RWPE2 (cell line): Measurements from ENCODE around the gene DSCAM.

Source experiments
- ATAC-seq: fragments of 200-7000 bp; cut with Tn5 transposase; 3 replicates; pipeline ENCODE4 v1.9.1; 2021; ENCODE audit warnings: low read depth
- DNase-seq: peaks from one replicate; pipeline ENCODE4 v3.0.0-alpha.2; 2020; ENCODE audit warnings: low spot score
- H3K27ac ChIP-seq: fragments of 450-650 bp; 2 replicates; pipeline ENCODE4 v1.5.1; 2017; ENCODE audit warnings: mild to moderate bottlenecking; ENCODE audit not compliant: poor library complexity, severe bottlenecking
- H3K27me3 ChIP-seq: fragments of 250-450 bp; sonication (Bioruptor Pico); 2 replicates; pipeline ENCODE4 v1.5.1; 2021; ENCODE audit warnings: mild to moderate bottlenecking, moderate library complexity; ENCODE audit not compliant: insufficient read depth, poor library complexity, severe bottlenecking
- H3K36me3 ChIP-seq: fragments of 250-450 bp; sonication (Bioruptor Pico); 2 replicates; pipeline ENCODE4 v1.5.1; 2020; ENCODE audit warnings: low read depth, mild to moderate bottlenecking, moderate library complexity
- H3K4me1 ChIP-seq: fragments of 250-450 bp; sonication (Bioruptor Pico); 2 replicates; pipeline ENCODE4 v1.5.1; 2021; ENCODE audit warnings: mild to moderate bottlenecking, moderate library complexity; ENCODE audit not compliant: insufficient read depth, poor library complexity, severe bottlenecking
- H3K4me3 ChIP-seq: fragments of 250-450 bp; sonication (Bioruptor Pico); 2 replicates; pipeline ENCODE4 v1.5.1; 2021; ENCODE audit warnings: mild to moderate bottlenecking, moderate library complexity; ENCODE audit not compliant: severe bottlenecking
- H3K9me3 ChIP-seq: fragments of 250-450 bp; sonication (Bioruptor Pico); 2 replicates; pipeline ENCODE4 v1.5.1; 2021; ENCODE audit warnings: mild to moderate bottlenecking, moderate library complexity; ENCODE audit not compliant: severe bottlenecking
- CTCF ChIP-seq: fragments of 450-650 bp; IDR thresholded peaks from one replicate; pipeline ENCODE4 v1.5.1; 2017; ENCODE audit warnings: mild to moderate bottlenecking, moderate library complexity; ENCODE audit not compliant: poor library complexity, severe bottlenecking

Gene DSCAM

GRCh38 chr21:40707656-40708244 lies 139.2 kb downstream of the DSCAM start:
- no peaks in the 10 kb centered on the region for H3K9me3 ChIP-seq
- DNase-seq (no peak), ATAC-seq (no peak)
- TF ChIP-seq CTCF: no peak
- H3K4me1 ChIP-seq: peaks cover 13% of the 10 kb centered on the region
- no peak overlapping the region for H3K27ac ChIP-seq
- H3K27me3 ChIP-seq: no peaks in the 10 kb centered on the region
- H3K36me3 ChIP-seq: no peaks in the 10 kb centered on the region
- no peak overlapping the region for H3K4me3 ChIP-seq

GRCh38 chr21:40706806-40707655 lies 139.9 kb downstream of the DSCAM start:
- peak overlapping the region; percentile 30 for H3K27ac ChIP-seq
- no peaks in the 10 kb centered on the region for H3K9me3 ChIP-seq
- H3K4me1 ChIP-seq: peaks cover 13% of the 10 kb centered on the region
- no peak for TF ChIP-seq CTCF
- ATAC-seq (peak; percentile 65), DNase-seq (no peak)
- no peaks in the 10 kb centered on the region for H3K27me3 ChIP-seq
- no peak overlapping the region for H3K4me3 ChIP-seq
- H3K36me3 ChIP-seq: no peaks in the 10 kb centered on the region

- no peak for TF ChIP-seq CTCF
- ATAC-seq (peak; percentile 68), DNase-seq (no peak)
- Histone ChIP-seq H3K4me3 (no peak overlapping the region), H3K4me1 (peaks cover 13% of the 10 kb centered on the region), H3K9me3 (no peaks in the 10 kb centered on the region), H3K27ac (peak overlapping the region; percentile 30), H3K36me3 (no peaks in the 10 kb centered on the region), H3K27me3 (no peaks in the 10 kb centered on the region)
Observed at GRCh38 chr21:40706176-40706575, 140.8 kb downstream of the DSCAM start.

GRCh38 chr21:40704141-40704540 lies 142.8 kb downstream of the DSCAM start:
- Histone ChIP-seq H3K27me3 (no peaks in the 10 kb centered on the region), H3K9me3 (no peaks in the 10 kb centered on the region), H3K4me3 (no peak overlapping the region), H3K27ac (no peak overlapping the region), H3K36me3 (no peaks in the 10 kb centered on the region), H3K4me1 (peaks cover 13% of the 10 kb centered on the region)
- no peak for DNase-seq
- no peak for ATAC-seq
- TF ChIP-seq CTCF: no peak

- Histone ChIP-seq H3K27me3 (no peaks in the 10 kb centered on the region), H3K9me3 (no peaks in the 10 kb centered on the region), H3K27ac (no peak overlapping the region), H3K4me3 (no peak overlapping the region), H3K4me1 (no peaks in the 10 kb centered on the region), H3K36me3 (no peaks in the 10 kb centered on the region)
- ATAC-seq: no peak
- no peak for DNase-seq
- TF ChIP-seq CTCF: no peak
Observed at GRCh38 chr21:40699366-40699765, 147.6 kb downstream of the DSCAM start.
